HepG2 (cell line): Measurements from ENCODE around the gene RUVBL2. TPM values are rescaled to one million over a fixed set of nuclear protein-coding genes. Genes with fewer than 3 reads are reported as not detected.

Experiments
- AKAP8 ChIP-seq: sonication (generic); formaldehyde crosslinking; IDR thresholded peaks from 2 replicates; pipeline ENCODE4 v1.5.1; 2020; ENCODE audit warnings: mild to moderate bottlenecking, missing genetic modification reagents
- CREM ChIP-seq, 2 experiments: sonication (generic) in 1 of 2; formaldehyde crosslinking in 1 of 2; IDR thresholded peaks; 2 replicates each; pipeline versions ENCODE4 v1.4.0 to v1.6.1; 2016 to 2020; ENCODE audit warnings: antibody characterized with exemption in 1 of 2, mild to moderate bottlenecking in 1 of 2, missing genetic modification reagents in 1 of 2
- KAT7 ChIP-seq: IDR thresholded peaks from 2 replicates; pipeline ENCODE4 v1.6.1; 2018; ENCODE audit warnings: borderline replicate concordance, missing compliant biosample characterization
- MAZ ChIP-seq, 2 experiments: sonication (generic) in 1 of 2; formaldehyde crosslinking in 1 of 2; IDR thresholded peaks; 2 replicates each; pipeline versions ENCODE4 v1.5.0 to v1.6.1; 2012 to 2020; ENCODE audit warnings: low read depth in 2 of 2, mild to moderate bottlenecking in 2 of 2, borderline replicate concordance in 1 of 2, improper control_type of control experiment in 1 of 2, low read length in 1 of 2, missing genetic modification reagents in 1 of 2, moderate library complexity in 1 of 2
- MEF2D ChIP-seq: sonication (generic); formaldehyde crosslinking; IDR thresholded peaks from 2 replicates; pipeline ENCODE4 v1.5.1; 2020; ENCODE audit warnings: mild to moderate bottlenecking, missing genetic modification reagents
- PHF21A ChIP-seq: sonication (generic); formaldehyde crosslinking; IDR thresholded peaks from 2 replicates; pipeline ENCODE4 v1.5.0; 2020; ENCODE audit warnings: mild to moderate bottlenecking, missing genetic modification reagents
- ZNF230 ChIP-seq: sonication (generic); formaldehyde crosslinking; IDR thresholded peaks from 2 replicates; pipeline ENCODE4 v1.4.0; 2020; ENCODE audit warnings: mild to moderate bottlenecking, missing genetic modification reagents
- ZNF383 ChIP-seq: sonication (generic); formaldehyde crosslinking; IDR thresholded peaks from 2 replicates; pipeline ENCODE4 v1.4.0; 2020; ENCODE audit warnings: missing genetic modification reagents, mild to moderate bottlenecking, borderline replicate concordance
- ZNF83 ChIP-seq: sonication (generic); formaldehyde crosslinking; IDR thresholded peaks from 2 replicates; pipeline ENCODE4 v1.4.0; 2020; ENCODE audit warnings: missing genetic modification reagents, mild to moderate bottlenecking, borderline replicate concordance
- polyA plus RNA-seq, 8 experiments: library from polyadenylated mRNA; depleted of rRNA in 3 of 8; stranded (reverse) in 7 of 8; unstranded in 1 of 8; fragments of >200 nt; fragmentation: Illumina TruSeq in 4 of 8; extraction: Trizol in 4 of 8; gene quantifications; 2 replicates each; pipeline versions ENCODE4 v1.2.1 to v1.2.3, GENCODE V29; 2011 to 2016; ENCODE audit warnings: low read depth in 4 of 8, missing spikeins in 1 of 8, mixed read lengths in 1 of 8; ENCODE audit not compliant: insufficient read depth in 1 of 8
- total RNA-seq, 5 experiments: library from RNA; depleted of rRNA; stranded (reverse); fragments of >200 nt; fragmentation: Illumina TruSeq; extraction: Trizol; gene quantifications; 2 replicates each; pipeline ENCODE4 v1.2.3, GENCODE V29; 2016; ENCODE audit warnings: low read depth in 1 of 5
- TF ChIP-seq, protein P1 (sequence below): IDR thresholded peaks from 2 replicates; pipeline ENCODE4 v1.6.1; 2016; ENCODE audit warnings: missing compliant biosample characterization, missing genetic modification reagents, borderline replicate concordance
- TF ChIP-seq, protein P2 (sequence below): sonication (generic); formaldehyde crosslinking; IDR thresholded peaks from 2 replicates; pipeline ENCODE4 v1.4.0; 2020; ENCODE audit warnings: missing genetic modification reagents
- TF ChIP-seq, protein P3 (sequence below): sonication (generic); formaldehyde crosslinking; IDR thresholded peaks from 2 replicates; pipeline ENCODE4 v1.4.0; 2020; ENCODE audit warnings: mild to moderate bottlenecking, low read depth, missing genetic modification reagents
- TF ChIP-seq, protein P4 (sequence below): sonication (generic); formaldehyde crosslinking; IDR thresholded peaks from 2 replicates; pipeline ENCODE4 v1.4.0; 2020; ENCODE audit warnings: missing genetic modification reagents
- TF ChIP-seq, protein P5 (sequence below): sonication (generic); formaldehyde crosslinking; IDR thresholded peaks from 2 replicates; pipeline ENCODE4 v1.8.1; 2023; ENCODE audit warnings: mild to moderate bottlenecking, missing genetic modification reagents

RUVBL2 gene
- total and polyA plus RNA-seq, 2 of the 13 experiments (the other 11 are each of a cell fraction or from before 2014, with no cell fraction given), result 120 to 122 TPM

DNA sequence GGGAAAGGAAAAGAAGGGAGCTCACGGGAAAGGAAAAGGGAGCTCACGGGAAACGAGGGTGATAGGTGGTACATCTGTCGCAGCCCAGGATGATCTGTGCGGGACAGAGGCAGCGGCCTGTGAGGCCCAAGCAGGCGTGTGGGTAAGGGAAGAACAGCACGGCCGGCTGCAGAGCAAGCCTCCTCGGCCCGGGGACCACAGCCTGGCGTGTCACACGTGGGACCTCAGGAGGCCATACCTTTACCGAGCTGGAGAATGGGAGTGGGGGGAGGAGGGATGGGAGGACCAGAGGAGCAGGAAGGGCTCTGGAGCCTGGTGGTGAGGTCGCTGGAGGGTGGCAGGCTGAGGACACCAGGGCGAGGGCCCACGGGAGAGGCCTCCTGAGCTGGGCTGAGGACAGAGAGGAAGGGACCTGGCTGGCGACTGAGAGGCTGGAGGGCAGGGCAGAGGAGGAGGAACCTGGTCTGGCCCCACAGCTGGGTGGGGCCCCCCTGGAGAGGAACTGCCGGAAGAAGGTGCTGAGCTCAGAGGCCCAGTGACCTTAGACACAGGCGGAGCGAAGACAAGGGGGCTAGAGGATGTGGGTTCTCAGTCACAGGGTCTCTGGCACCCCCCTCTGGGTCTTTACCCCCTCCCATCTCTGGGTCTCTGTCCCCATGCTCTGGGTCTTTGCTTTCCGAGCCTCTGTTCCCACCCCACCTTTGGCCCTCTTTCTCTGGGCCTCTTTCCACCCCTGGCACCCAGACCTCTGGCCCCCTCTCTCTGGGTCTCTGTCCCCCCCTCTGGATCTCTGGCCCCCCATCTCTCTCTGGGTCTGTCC lies 31.4 kb upstream of the RUVBL2 start (continued):
- TF ChIP-seq, protein P1, sequence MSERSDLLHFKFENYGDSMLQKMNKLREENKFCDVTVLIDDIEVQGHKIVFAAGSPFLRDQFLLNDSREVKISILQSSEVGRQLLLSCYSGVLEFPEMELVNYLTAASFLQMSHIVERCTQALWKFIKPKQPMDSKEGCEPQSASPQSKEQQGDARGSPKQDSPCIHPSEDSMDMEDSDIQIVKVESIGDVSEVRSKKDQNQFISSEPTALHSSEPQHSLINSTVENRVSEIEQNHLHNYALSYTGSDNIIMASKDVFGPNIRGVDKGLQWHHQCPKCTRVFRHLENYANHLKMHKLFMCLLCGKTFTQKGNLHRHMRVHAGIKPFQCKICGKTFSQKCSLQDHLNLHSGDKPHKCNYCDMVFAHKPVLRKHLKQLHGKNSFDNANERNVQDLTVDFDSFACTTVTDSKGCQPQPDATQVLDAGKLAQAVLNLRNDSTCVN (CRISPR knock-in tag), result peak; percentile 66; the same call in 1 of the 2 replicates
- TF ChIP-seq, protein P2, sequence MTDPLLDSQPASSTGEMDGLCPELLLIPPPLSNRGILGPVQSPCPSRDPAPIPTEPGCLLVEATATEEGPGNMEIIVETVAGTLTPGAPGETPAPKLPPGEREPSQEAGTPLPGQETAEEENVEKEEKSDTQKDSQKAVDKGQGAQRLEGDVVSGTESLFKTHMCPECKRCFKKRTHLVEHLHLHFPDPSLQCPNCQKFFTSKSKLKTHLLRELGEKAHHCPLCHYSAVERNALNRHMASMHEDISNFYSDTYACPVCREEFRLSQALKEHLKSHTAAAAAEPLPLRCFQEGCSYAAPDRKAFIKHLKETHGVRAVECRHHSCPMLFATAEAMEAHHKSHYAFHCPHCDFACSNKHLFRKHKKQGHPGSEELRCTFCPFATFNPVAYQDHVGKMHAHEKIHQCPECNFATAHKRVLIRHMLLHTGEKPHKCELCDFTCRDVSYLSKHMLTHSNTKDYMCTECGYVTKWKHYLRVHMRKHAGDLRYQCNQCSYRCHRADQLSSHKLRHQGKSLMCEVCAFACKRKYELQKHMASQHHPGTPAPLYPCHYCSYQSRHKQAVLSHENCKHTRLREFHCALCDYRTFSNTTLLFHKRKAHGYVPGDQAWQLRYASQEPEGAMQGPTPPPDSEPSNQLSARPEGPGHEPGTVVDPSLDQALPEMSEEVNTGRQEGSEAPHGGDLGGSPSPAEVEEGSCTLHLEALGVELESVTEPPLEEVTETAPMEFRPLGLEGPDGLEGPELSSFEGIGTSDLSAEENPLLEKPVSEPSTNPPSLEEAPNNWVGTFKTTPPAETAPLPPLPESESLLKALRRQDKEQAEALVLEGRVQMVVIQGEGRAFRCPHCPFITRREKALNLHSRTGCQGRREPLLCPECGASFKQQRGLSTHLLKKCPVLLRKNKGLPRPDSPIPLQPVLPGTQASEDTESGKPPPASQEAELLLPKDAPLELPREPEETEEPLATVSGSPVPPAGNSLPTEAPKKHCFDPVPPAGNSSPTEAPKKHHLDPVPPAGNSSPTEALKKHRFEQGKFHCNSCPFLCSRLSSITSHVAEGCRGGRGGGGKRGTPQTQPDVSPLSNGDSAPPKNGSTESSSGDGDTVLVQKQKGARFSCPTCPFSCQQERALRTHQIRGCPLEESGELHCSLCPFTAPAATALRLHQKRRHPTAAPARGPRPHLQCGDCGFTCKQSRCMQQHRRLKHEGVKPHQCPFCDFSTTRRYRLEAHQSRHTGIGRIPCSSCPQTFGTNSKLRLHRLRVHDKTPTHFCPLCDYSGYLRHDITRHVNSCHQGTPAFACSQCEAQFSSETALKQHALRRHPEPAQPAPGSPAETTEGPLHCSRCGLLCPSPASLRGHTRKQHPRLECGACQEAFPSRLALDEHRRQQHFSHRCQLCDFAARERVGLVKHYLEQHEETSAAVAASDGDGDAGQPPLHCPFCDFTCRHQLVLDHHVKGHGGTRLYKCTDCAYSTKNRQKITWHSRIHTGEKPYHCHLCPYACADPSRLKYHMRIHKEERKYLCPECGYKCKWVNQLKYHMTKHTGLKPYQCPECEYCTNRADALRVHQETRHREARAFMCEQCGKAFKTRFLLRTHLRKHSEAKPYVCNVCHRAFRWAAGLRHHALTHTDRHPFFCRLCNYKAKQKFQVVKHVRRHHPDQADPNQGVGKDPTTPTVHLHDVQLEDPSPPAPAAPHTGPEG (CRISPR knock-in tag), result no peak; the same call in 1 of the 2 replicates
- TF ChIP-seq, protein P3, sequence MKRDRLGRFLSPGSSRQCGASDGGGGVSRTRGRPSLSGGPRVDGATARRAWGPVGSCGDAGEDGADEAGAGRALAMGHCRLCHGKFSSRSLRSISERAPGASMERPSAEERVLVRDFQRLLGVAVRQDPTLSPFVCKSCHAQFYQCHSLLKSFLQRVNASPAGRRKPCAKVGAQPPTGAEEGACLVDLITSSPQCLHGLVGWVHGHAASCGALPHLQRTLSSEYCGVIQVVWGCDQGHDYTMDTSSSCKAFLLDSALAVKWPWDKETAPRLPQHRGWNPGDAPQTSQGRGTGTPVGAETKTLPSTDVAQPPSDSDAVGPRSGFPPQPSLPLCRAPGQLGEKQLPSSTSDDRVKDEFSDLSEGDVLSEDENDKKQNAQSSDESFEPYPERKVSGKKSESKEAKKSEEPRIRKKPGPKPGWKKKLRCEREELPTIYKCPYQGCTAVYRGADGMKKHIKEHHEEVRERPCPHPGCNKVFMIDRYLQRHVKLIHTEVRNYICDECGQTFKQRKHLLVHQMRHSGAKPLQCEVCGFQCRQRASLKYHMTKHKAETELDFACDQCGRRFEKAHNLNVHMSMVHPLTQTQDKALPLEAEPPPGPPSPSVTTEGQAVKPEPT (CRISPR knock-in tag), result peak; percentile 62; the same call in 1 of the 2 replicates
- TF ChIP-seq CREM (IDR thresholded peaks at IDR 0.05), result peak; percentile 28; the same call in 1 of the 2 replicates
- TF ChIP-seq CREM (CRISPR knock-in tag; IDR thresholded peaks at IDR 0.05), result no peak
- TF ChIP-seq ZNF83 (CRISPR knock-in tag), result 0 out of 2 replicates have a peak, but pooled peaks have one; percentile 12
- TF ChIP-seq AKAP8 (CRISPR knock-in tag), result peak; percentile 98
- TF ChIP-seq PHF21A (CRISPR knock-in tag), result peak; percentile 30; the same call in 1 of the 2 replicates
- 0 out of 2 replicates have a peak, but pooled peaks have one; percentile 62 for TF ChIP-seq ZNF383
- TF ChIP-seq ZNF230 (CRISPR knock-in tag), result no peak
- TF ChIP-seq KAT7 (CRISPR knock-in tag), result peak; percentile 96
- TF ChIP-seq MAZ (IDR thresholded peaks at IDR 0.05; ENCODE audit: borderline replicate concordance, low read depth, low read length), result peak; percentile 84; the same call in 1 of the 2 replicates
- peak; percentile 93 for TF ChIP-seq MAZ (CRISPR knock-in tag; IDR thresholded peaks at IDR 0.05; ENCODE audit: low read depth)
- TF ChIP-seq, protein P4, sequence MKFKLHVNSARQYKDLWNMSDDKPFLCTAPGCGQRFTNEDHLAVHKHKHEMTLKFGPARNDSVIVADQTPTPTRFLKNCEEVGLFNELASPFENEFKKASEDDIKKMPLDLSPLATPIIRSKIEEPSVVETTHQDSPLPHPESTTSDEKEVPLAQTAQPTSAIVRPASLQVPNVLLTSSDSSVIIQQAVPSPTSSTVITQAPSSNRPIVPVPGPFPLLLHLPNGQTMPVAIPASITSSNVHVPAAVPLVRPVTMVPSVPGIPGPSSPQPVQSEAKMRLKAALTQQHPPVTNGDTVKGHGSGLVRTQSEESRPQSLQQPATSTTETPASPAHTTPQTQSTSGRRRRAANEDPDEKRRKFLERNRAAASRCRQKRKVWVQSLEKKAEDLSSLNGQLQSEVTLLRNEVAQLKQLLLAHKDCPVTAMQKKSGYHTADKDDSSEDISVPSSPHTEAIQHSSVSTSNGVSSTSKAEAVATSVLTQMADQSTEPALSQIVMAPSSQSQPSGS (CRISPR knock-in tag), result peak; percentile 79
- peak; percentile 92 for TF ChIP-seq MEF2D (CRISPR knock-in tag)
- TF ChIP-seq, protein P5, sequence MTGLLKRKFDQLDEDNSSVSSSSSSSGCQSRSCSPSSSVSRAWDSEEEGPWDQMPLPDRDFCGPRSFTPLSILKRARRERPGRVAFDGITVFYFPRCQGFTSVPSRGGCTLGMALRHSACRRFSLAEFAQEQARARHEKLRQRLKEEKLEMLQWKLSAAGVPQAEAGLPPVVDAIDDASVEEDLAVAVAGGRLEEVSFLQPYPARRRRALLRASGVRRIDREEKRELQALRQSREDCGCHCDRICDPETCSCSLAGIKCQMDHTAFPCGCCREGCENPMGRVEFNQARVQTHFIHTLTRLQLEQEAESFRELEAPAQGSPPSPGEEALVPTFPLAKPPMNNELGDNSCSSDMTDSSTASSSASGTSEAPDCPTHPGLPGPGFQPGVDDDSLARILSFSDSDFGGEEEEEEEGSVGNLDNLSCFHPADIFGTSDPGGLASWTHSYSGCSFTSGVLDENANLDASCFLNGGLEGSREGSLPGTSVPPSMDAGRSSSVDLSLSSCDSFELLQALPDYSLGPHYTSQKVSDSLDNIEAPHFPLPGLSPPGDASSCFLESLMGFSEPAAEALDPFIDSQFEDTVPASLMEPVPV (CRISPR knock-in tag), result no peak; the same call in 1 of the 2 replicates
